Gastrocnemius medialis (tissue), 4 donors: ENCODE results near the gene SOWAHC. TPM values are rescaled to one million over a fixed set of nuclear protein-coding genes. Genes with fewer than 3 reads are reported as not detected.

Experiments used
- ATAC-seq, 2 donors: fragments of 150-250 bp; one replicate each; pipeline ENCODE4 v1.9.1; 2016
- DNase-seq, 2 donors: peaks; one replicate each; pipeline ENCODE4 v3.0.0-alpha.2; 2019
- H3K27ac ChIP-seq, 4 donors: fragments of 200-600 bp; sonication (generic); 1 replicate in 1 of 4; 2 replicates in 3 of 4; pipeline ENCODE4 v1.5.1; 2016 to 2018; ENCODE audit warnings: mild to moderate bottlenecking in 2 of 4, moderate library complexity in 1 of 4
- H3K27me3 ChIP-seq, 3 donors: fragments of 200-600 bp; sonication (generic) in 2 of 3; 1 replicate in 1 of 3; 2 replicates in 2 of 3; pipeline versions ENCODE4 v1.5.1 to v1.6.0; 2016 to 2019; ENCODE audit warnings: mild to moderate bottlenecking in 1 of 3, moderate library complexity in 1 of 3
- H3K36me3 ChIP-seq, 2 donors: fragments of 200-600 bp; sonication (generic) in 1 of 2; one replicate each; pipeline ENCODE4 v1.5.1; 2017 to 2018
- H3K4me1 ChIP-seq, 2 donors: fragments of 200-600 bp; sonication (generic) in 1 of 2; one replicate each; pipeline ENCODE4 v1.5.1; 2016 to 2017; ENCODE audit warnings: mild to moderate bottlenecking in 2 of 2
- H3K4me3 ChIP-seq, 4 donors: fragments of 200-600 bp; sonication (generic) in 3 of 4; 1 replicate in 1 of 4; 2 replicates in 3 of 4; pipeline ENCODE4 v1.5.1; 2016 to 2019; ENCODE audit warnings: mild to moderate bottlenecking in 2 of 4
- H3K9me3 ChIP-seq, 3 donors: fragments of 200-600 bp; sonication (generic) in 2 of 3; 1 replicate in 1 of 3; 2 replicates in 2 of 3; pipeline ENCODE4 v1.5.1; 2016 to 2019
- POLR2A ChIP-seq, 2 donors: fragments of 450-650 bp; IDR thresholded peaks; one replicate each; pipeline ENCODE4 v1.6.1; 2017; ENCODE audit warnings: antibody characterized with exemption in 2 of 2, mild to moderate bottlenecking in 2 of 2, moderate library complexity in 2 of 2
- in situ Hi-C, 4 donors: fragments of 200-750 bp; cut with MboI; loops; one replicate each; pipeline versions ENCODE4 v1.15.0 to v1.8.0; 2017; ENCODE audit warnings: low sequenced_read_pairs in 4 of 4
- intact Hi-C: fragments of 100-400 bp; cut with DNase I; formaldehyde crosslinking; loops from one replicate; pipeline ENCODE4 v1.15.1; 2023; ENCODE audit warnings: low total_unique reads
- total RNA-seq, 4 donors: library from RNA; depleted of rRNA; stranded (reverse); fragments of >200 nt; gene quantifications; one replicate each; pipeline versions ENCODE4 v1.1.0 to v1.2.3, GENCODE V29; 2016
- TF ChIP-seq, protein P1 (sequence below), 5 experiments: fragments of 450-650 bp in 3 of 5; fragments of 200-600 bp in 2 of 5; sonication (generic) in 2 of 5; IDR thresholded peaks in 4 of 5; conservative IDR thresholded peaks in 1 of 5; 1 replicate in 4 of 5; 2 replicates in 1 of 5; pipeline ENCODE4 v1.5.1; 2016 to 2019; ENCODE audit warnings: antibody characterized with exemption in 5 of 5, mild to moderate bottlenecking in 3 of 5, moderate library complexity in 3 of 5

SOWAHC gene
- total RNA-seq, 4 donors from 2014 or later: 0.75 to 1.4 (median 0.96) TPM

DNA sequence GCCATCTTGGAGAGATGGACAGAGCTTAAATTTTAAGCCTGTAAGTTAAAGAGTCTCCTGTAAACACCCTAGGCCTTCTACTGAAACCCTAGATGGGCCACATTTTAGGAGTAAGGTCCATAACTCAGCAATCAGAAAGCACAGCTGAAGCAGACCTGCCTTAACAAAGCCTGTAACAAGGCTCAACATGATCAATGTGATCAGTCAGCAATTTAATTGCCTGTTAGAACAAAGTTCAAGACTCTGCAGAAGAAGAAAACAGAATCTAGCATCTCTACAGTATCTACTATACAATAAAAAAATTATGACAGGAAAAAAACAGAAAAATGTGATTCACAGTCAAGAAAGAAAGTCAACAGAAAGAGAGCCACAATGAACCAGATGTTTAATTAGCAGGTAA is 27.5 kb upstream of the SOWAHC start:
- no peaks in the 10 kb centered on the region for H3K27me3 ChIP-seq
- H3K36me3 ChIP-seq: peaks cover 0 to 16% of the 10 kb centered on the region in 2 donors
- H3K9me3 ChIP-seq: no peaks in the 10 kb centered on the region
- no peak for DNase-seq
- ATAC-seq: no peak
- in situ Hi-C loops (no loop called here), intact Hi-C loops (no loop called here)
- no peaks in the 10 kb centered on the region for H3K4me1 ChIP-seq
- no peak overlapping the region for H3K4me3 ChIP-seq
- no peak for TF ChIP-seq POLR2A (IDR thresholded peaks at IDR 0.05)
- TF ChIP-seq, protein P1, sequence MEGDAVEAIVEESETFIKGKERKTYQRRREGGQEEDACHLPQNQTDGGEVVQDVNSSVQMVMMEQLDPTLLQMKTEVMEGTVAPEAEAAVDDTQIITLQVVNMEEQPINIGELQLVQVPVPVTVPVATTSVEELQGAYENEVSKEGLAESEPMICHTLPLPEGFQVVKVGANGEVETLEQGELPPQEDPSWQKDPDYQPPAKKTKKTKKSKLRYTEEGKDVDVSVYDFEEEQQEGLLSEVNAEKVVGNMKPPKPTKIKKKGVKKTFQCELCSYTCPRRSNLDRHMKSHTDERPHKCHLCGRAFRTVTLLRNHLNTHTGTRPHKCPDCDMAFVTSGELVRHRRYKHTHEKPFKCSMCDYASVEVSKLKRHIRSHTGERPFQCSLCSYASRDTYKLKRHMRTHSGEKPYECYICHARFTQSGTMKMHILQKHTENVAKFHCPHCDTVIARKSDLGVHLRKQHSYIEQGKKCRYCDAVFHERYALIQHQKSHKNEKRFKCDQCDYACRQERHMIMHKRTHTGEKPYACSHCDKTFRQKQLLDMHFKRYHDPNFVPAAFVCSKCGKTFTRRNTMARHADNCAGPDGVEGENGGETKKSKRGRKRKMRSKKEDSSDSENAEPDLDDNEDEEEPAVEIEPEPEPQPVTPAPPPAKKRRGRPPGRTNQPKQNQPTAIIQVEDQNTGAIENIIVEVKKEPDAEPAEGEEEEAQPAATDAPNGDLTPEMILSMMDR (IDR thresholded peaks at IDR 0.05 in 4 of 5, conservative IDR thresholded peaks at IDR 0.05 in 1 of 5): no peak
- no peak overlapping the region for H3K27ac ChIP-seq

DNA sequence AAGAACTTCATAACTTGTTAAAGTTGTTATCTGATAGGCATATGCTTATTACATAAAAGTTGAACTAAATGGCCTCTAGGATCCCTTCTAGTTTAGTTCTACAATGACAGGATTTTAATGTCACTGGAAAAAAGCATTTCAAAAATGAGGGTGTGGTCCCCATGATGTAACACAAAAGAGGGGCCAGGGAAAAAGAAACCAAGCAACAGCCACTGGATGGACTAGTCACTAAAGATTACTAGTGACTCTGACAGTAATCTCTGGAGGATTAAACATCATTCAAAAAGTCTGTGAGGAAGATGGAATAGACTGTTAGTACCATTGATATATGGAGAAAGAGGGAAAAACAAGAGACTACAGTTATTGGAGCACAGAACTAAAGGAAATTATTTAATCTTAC is 23.0 kb upstream of the SOWAHC start:
- TF ChIP-seq, protein P1 (IDR thresholded peaks at IDR 0.05 in 4 of 5, conservative IDR thresholded peaks at IDR 0.05 in 1 of 5): no peak
- no peak for TF ChIP-seq POLR2A (IDR thresholded peaks at IDR 0.05)
- ATAC-seq (no peak), DNase-seq (no peak)
- Histone ChIP-seq H3K27ac (no peak overlapping the region), H3K27me3 (no peaks in the 10 kb centered on the region), H3K4me3 (no peak overlapping the region), H3K36me3 (peaks cover 0 to 5% of the 10 kb centered on the region in 2 donors), H3K4me1 (no peaks in the 10 kb centered on the region), H3K9me3 (no peaks in the 10 kb centered on the region)
- in situ Hi-C loops (no loop called here), intact Hi-C loops (no loop called here)

DNA sequence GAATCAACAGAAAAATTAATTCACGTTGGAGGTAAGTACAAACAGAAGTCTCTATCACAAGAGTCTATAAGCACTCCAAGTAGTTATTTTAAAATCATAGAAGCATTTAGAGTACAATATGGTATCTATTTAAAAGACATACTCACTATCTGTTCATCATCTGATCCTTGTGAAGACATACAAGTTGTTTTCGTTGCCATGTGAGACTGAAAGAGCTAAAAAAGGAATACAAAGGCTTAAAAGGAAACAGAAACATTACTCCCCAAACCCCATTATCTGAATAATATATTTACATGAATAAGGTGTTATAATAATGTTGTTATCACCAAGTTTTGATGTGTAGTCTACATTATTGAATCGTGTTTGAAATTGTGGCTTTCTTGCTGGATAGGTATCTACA is 21.3 kb upstream of the SOWAHC start:
- DNase-seq (no peak), ATAC-seq (no peak)
- H3K27me3 ChIP-seq: no peaks in the 10 kb centered on the region
- H3K4me3 ChIP-seq: no peak overlapping the region
- in situ Hi-C loops (no loop called here), intact Hi-C loops (no loop called here)
- no peak overlapping the region for H3K27ac ChIP-seq
- no peaks in the 10 kb centered on the region for H3K9me3 ChIP-seq
- H3K36me3 ChIP-seq: peaks cover 0 to 5% of the 10 kb centered on the region in 2 donors
- no peaks in the 10 kb centered on the region for H3K4me1 ChIP-seq
- TF ChIP-seq, protein P1 (IDR thresholded peaks at IDR 0.05 in 4 of 5, conservative IDR thresholded peaks at IDR 0.05 in 1 of 5): no peak
- no peak for TF ChIP-seq POLR2A (IDR thresholded peaks at IDR 0.05)

DNA sequence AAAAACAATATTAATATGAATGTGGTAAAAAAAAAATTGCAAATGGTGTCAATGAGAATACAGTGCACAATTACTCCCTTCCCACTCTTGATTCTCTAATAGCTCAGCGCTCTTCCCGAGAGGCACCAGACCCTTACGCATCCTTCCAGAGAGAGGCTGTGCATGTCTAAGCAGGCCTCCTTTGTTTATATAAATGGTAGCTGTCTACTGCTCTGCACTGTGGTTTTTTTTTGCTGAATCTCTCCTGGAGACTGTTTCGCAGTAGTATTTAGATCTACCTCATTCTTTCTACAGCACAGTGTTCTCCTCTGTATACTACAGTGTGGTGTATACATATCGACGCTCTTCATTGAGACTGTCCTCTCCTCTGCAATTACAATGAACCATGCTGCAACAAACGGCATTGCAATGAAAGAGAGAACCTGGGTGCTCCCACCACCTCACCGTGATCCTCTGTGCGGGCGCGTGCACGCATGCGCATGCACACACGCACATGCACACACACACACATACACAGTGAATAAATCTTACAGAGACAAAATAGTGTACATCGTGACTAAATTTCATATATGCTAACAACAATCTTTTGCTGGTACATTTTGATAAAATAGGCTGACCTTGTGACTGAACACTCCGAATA is 19.8 kb upstream of the SOWAHC start:
- no peak overlapping the region for H3K4me3 ChIP-seq
- intact Hi-C loops: no loop called here
- ATAC-seq: no peak

More for the DNA sequence above, 19.8 kb upstream of the SOWAHC start:
- TF ChIP-seq, protein P1 (IDR thresholded peaks at IDR 0.05 in 4 of 5, conservative IDR thresholded peaks at IDR 0.05 in 1 of 5): no peak
- no peak for TF ChIP-seq POLR2A (IDR thresholded peaks at IDR 0.05)
- no peak overlapping the region for H3K27ac ChIP-seq
- H3K4me1 ChIP-seq: no peaks in the 10 kb centered on the region
- no peaks in the 10 kb centered on the region for H3K9me3 ChIP-seq
- no peak for DNase-seq
- H3K27me3 ChIP-seq: no peaks in the 10 kb centered on the region
- peaks cover 0 to 5% of the 10 kb centered on the region in 2 donors for H3K36me3 ChIP-seq
- in situ Hi-C loops: no loop called here
